NCI-H1694 treated with DMSO at 0.1 percent for 48 hours (cell line): ENCODE data around the gene PFAS.

Experiments used
- DNase-seq: peaks from one replicate; lab custom pipeline; 2025; lab: John Stamatoyannopoulos, UW

The PFAS gene

GRCh38 chr17:8294814-8295316 is 45.8 kb downstream of the PFAS start:
- DNase-seq: no peak

- DNase-seq: no peak
Observed at GRCh38 chr17:8300226-8300625, 51.1 kb downstream of the PFAS start.

GRCh38 chr17:8300627-8301242 is 51.6 kb downstream of the PFAS start:
- DNase-seq: peak; percentile 81

- DNase-seq: no peak
Observed at GRCh38 chr17:8310601-8311123, 61.6 kb downstream of the PFAS start.

GRCh38 chr17:8311131-8311790 is 62.2 kb downstream of the PFAS start:
- no peak for DNase-seq

GRCh38 chr17:8312251-8312650 is 63.2 kb downstream of the PFAS start:
- no peak for DNase-seq

- DNase-seq: no peak
Observed at GRCh38 chr17:8312726-8313600, 63.9 kb downstream of the PFAS start.

- DNase-seq: no peak
Observed at GRCh38 chr17:8314797-8315763, 66.0 kb downstream of the PFAS start.

- no peak for DNase-seq
Observed at GRCh38 chr17:8315764-8316217, 66.7 kb downstream of the PFAS start.

- DNase-seq: no peak
Observed at GRCh38 chr17:8318010-8318935, 69.2 kb downstream of the PFAS start.
